GM12801 (cell line): ENCODE measurements around the gene PAPPA2.

ENCODE experiments used
- CTCF ChIP-seq: IDR thresholded peaks from one replicate; pipeline ENCODE4 v1.5.1; 2011; ENCODE audit warnings: control low read depth; ENCODE audit not compliant: insufficient read length; ENCODE audit errors: extremely low read depth

The PAPPA2 gene

DNA sequence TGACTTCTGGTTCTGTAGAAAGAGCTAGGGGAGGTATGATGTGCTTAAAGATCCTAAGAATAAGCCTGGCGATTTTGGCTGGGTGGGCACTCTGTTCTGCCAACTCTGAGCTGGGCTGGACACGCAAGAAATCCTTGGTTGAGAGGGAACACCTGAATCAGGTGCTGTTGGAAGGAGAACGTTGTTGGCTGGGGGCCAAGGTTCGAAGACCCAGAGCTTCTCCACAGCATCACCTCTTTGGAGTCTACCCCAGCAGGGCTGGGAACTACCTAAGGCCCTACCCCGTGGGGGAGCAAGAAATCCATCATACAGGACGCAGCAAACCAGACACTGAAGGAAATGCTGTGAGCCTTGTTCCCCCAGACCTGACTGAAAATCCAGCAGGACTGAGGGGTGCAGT, 93.3 kb downstream of the PAPPA2 start:
- TF ChIP-seq CTCF: no peak

DNA sequence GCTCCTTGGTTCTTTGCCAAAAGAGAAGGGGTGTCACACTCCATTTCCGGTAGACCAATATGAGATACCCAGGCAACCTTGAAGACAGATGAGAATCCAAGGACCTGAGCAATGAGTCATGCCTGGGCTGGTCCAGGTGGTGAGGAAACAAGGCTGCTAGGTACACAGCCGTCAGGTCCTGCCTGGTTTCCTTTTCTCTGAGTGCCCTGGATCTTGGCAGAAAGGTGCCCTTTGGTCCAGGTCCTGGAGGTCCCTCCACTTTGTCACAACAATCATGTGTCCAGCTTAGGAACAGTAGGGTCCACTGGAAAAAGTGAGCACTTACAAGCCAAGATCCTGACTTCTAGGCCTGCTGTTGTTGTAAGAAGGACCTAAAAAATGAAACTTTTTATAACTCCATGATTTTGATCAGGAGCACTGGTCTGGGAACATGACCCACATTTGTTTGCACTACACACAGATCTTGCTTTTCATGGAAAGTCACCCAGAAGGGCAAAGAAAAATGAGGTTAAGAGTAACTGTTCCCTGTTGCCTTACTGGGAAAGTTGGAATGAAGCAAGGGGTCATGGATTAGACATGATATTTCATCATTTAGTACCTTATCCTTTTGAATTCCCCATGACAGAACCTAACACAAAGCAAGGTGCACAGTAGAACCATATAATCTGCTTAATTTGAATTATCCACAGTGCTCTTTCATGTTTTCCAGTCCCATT, 94.7 kb downstream of the PAPPA2 start:
- no peak for TF ChIP-seq CTCF

DNA sequence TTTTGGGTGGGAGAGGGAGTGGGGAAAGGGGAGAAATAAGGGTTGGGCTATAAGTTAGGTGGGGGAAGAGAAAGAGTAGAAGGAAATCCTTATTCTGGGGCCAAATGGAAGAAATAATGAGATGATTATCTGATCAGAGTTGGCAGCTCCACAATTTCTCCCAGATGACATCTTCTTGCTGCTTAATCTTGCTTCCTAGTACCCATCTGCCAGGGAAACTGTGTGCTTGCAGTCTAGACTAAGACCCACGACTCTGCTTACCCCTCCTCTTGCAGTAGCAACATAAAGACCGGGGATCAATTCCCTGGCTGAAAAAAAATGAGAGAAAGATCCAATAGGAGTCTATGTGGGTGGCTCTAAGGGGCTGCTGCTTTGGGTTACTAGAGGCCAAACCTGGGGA, 95.6 kb downstream of the PAPPA2 start:
- no peak for TF ChIP-seq CTCF

- no peak for TF ChIP-seq CTCF
These were observed 96.5 kb downstream of the PAPPA2 start for GRCh38 chr1:176559474-176559873.

DNA sequence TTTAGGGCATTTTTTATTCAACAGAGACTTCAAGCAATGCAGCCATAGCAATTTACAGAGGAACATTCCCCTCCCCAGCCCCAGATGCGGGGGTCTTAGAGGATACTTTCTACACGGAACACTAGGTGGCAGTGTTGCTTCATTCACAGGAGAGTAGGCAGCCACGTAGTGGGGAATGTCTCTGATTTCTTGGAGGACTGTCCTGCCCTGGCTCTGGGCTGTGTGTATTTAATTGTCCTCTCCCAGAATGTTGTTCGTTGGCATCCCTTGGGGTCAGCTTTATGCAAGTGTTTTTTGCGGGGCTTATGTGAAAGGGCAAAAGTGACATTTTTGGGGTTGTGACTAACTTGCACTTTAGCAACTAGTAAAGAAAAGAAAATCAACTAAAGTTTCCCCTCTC, 96.9 kb downstream of the PAPPA2 start:
- TF ChIP-seq CTCF: no peak

GRCh38 chr1:176560681-176561080, 97.7 kb downstream of the PAPPA2 start:
- TF ChIP-seq CTCF: no peak

- no peak for TF ChIP-seq CTCF
These were observed 103.3 kb downstream of the PAPPA2 start for GRCh38 chr1:176566004-176566975.
